HFFc6 (cell line): ENCODE measurements around the gene DCAF8. TPM values are rescaled to one million over a fixed set of nuclear protein-coding genes. Genes with fewer than 3 reads are reported as not detected.
A peak's percentile ranks its signal among the peaks of the same experiment; 100 is the strongest.
"Not testable (repeated sequence)": the region's sequence is repeated elsewhere in the genome, so short reads cannot be mapped to it uniquely, and the experiment has no call there.

Source experiments
- DNase-seq: peaks from one replicate; pipeline ENCODE4 v3.0.0-alpha.2; 2018
- H3K27ac Mint-ChIP-seq: 2 replicates; pipeline ENCODE4 v1.8.0; 2020; ENCODE audit warnings: mild to moderate bottlenecking, mixed read lengths
- H3K27me3 Mint-ChIP-seq: 2 replicates; pipeline ENCODE4 v1.8.0; 2021; ENCODE audit warnings: mild to moderate bottlenecking, moderate library complexity, mixed read lengths; ENCODE audit not compliant: insufficient read depth
- H3K36me3 Mint-ChIP-seq: 2 replicates; pipeline ENCODE4 v1.8.0; 2021; ENCODE audit warnings: low read depth, mixed read lengths
- H3K4me1 Mint-ChIP-seq: 2 replicates; pipeline ENCODE4 v1.8.0; 2020; ENCODE audit warnings: low read depth, mixed read lengths
- H3K4me3 Mint-ChIP-seq: 2 replicates; pipeline ENCODE4 v1.8.0; 2020; ENCODE audit warnings: mild to moderate bottlenecking, moderate library complexity, mixed read lengths
- H3K9me3 Mint-ChIP-seq: 2 replicates; pipeline ENCODE4 v1.8.0; 2020; ENCODE audit warnings: mild to moderate bottlenecking, mixed read lengths
- total RNA-seq, 6 experiments: library from RNA; stranded (reverse); fragmentation: NEBNext Ultra II Directional; extraction: Animal tissue kit (Norgen Biotek cat#: 25700); gene quantifications; 2 replicates in 1 of 6; 3 replicates in 5 of 6; pipeline ENCODE4 v1.2.3, GENCODE V29; 2021
- TF ChIP-seq, protein P1 (sequence below): fragments of 200-600 bp; sonication (generic); IDR thresholded peaks from 2 replicates; pipeline ENCODE4 v1.5.0; 2021; ENCODE audit warnings: antibody characterized with exemption, mild to moderate bottlenecking

The DCAF8 gene
- total RNA-seq, 6 experiments from 2014 or later = 65.9 to 73.0 (median 70.1) TPM

DNA sequence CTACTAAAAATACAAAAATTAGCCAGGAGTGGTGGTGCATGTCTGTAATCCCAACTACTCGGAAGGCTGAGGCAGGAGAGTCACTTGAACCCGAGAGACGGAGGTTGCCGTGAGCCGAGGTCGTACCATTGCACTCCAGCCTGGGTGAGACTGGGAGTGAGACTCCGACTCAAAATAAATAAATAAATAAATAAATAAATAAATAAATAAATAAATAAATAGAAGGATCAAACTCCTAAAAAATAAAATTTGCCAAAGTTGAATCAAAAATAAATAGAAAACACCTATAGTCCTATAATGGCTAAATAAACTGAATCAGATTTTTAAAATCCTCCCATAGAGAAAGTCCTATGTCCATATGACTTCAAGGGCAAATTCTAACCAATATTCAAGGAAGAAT, 37.8 kb upstream of the DCAF8 start:
- no peaks in the 10 kb centered on the region for H3K9me3 Mint-ChIP-seq
- H3K36me3 Mint-ChIP-seq = peaks cover 52% of the 10 kb centered on the region
- H3K27ac Mint-ChIP-seq = no peak overlapping the region

DNA sequence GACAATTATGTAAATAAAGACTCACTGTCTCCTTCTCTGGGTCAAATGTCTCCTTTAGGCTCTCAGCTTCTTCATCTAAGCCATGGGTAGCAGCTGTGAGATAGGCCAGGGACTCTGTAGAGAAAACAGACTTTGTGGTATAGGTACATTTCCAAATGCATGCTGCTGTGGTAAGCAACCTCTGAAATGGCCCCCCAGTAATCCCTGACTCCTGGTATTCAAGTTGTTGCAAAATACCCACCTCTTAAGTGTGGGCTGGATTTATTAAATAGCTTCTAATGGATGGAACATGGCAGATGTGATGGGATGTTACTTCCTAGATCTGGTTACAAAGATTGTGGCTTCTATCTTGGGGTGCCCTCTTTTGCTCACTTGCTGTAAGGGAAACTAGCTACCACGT, 33.7 kb upstream of the DCAF8 start:
- Mint-ChIP-seq H3K27ac (peak overlapping the region; percentile 36), H3K9me3 (no peaks in the 10 kb centered on the region), H3K4me1 (no peaks in the 10 kb centered on the region), H3K27me3 (peaks cover 7% of the 10 kb centered on the region), H3K36me3 (peaks cover 71% of the 10 kb centered on the region), H3K4me3 (no peak overlapping the region)
- DNase-seq = no peak
- TF ChIP-seq, protein P1, sequence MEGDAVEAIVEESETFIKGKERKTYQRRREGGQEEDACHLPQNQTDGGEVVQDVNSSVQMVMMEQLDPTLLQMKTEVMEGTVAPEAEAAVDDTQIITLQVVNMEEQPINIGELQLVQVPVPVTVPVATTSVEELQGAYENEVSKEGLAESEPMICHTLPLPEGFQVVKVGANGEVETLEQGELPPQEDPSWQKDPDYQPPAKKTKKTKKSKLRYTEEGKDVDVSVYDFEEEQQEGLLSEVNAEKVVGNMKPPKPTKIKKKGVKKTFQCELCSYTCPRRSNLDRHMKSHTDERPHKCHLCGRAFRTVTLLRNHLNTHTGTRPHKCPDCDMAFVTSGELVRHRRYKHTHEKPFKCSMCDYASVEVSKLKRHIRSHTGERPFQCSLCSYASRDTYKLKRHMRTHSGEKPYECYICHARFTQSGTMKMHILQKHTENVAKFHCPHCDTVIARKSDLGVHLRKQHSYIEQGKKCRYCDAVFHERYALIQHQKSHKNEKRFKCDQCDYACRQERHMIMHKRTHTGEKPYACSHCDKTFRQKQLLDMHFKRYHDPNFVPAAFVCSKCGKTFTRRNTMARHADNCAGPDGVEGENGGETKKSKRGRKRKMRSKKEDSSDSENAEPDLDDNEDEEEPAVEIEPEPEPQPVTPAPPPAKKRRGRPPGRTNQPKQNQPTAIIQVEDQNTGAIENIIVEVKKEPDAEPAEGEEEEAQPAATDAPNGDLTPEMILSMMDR = no peak

More for the DNA sequence above, 37.8 kb upstream of the DCAF8 start:
- Mint-ChIP-seq H3K4me1 (no peaks in the 10 kb centered on the region), H3K4me3 (no peak overlapping the region), H3K27me3 (peaks cover 5% of the 10 kb centered on the region)
- TF ChIP-seq, protein P1 = no peak
- no peak for DNase-seq

DNA sequence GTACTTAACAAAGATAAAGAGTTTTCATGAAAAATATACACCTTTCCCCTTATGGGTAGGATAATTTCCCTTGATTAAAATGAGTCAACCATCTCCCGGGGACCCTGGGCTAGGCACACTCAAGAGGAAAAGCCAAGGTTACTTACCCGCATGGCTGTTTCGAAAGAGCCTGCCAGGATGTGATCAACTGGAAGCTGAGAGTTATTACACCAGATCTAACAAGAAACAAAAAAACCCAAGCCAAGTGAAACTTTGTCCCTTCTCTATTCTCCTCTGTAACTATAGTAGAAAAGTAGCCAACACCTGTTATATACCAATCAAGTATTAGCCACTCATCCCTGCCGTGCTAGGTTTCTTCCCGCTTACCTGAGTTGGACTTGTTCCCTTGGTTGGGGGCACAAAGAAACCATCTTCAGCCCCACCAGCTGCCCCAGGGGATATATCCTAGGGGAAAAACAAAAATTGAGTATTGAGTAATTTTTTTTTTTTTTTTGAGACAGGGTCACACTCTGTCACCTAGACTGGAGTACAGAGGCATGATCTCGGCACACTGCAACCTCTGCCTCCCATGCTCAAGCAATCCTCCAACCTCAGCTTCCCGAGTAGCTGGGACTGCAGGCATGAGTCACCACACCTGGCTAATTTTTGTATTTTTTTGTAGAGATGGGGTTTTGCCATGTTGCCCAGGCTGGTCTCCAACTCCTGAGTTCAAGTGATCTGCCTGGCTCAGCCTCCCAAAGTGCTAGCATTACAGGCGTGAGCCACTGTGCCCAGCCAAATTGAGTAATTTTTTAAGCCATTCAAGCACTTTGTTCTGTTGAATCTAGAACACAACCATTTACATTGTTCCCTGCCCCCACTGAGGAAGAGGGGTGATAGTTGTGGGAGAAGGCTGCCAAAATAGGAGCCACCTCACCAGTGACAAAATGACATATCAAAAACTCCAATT, 30.9 kb upstream of the DCAF8 start:
- Mint-ChIP-seq H3K36me3 (peaks cover 75% of the 10 kb centered on the region), H3K27ac (peak overlapping the region; percentile 40; the same call in 1 of the 2 replicates), H3K27me3 (peaks cover 5% of the 10 kb centered on the region), H3K9me3 (no peaks in the 10 kb centered on the region), H3K4me3 (no peak overlapping the region), H3K4me1 (no peaks in the 10 kb centered on the region)
- TF ChIP-seq, protein P1 = no peak
- no peak for DNase-seq

DNA sequence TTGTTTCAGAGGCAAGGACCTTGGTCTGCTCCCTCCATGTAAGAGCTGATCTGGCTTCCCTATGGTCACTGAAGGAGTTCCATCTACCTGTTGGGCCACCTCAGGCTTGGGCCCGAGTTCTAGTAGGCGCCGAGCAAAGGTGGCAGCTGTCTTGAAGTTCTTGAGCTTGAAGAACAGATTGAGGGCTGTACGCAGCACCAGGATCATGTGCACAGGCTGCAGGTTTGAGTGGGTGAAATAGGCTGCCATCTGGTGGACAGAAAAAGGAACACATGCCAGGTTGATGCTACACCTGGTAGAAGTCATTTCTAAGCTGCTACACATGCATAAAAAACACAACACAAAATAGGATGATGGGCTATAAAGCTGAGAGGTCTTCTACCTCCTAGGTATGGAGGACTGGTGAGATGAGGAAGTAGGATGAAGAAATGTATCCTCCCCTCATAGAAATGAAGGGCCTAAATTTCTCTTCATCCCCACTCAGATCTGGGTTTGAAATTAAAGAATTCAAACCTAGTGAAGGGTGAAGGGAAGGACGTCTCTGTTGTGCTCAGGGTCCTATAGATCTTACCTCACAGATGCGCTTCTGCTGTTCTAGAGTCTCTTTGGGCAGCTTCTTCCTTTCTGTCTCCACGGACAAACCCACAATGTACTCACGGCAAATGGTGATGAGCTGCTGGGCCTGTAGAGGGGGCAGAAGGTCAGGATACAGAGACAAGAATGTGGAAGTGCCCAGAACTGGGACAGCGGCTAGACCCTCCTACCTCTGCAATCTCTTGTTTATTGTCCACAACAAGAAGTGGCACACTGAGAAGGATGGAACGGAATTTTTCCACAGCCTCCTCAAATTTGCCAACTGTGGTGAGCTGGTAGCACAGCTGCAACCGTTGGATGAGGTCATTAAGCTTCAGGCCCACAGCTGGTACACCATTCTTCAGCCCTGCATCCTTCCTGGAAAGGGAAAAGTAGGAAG, 29.2 kb upstream of the DCAF8 start:
- H3K27me3 Mint-ChIP-seq = peaks cover 3% of the 10 kb centered on the region; the same call in 1 of the 2 replicates
- H3K36me3 Mint-ChIP-seq = peaks cover 63% of the 10 kb centered on the region
- peak; percentile 56 for DNase-seq
- H3K27ac Mint-ChIP-seq = peak overlapping the region; percentile 22; the same call in 1 of the 2 replicates
- no peak overlapping the region for H3K4me3 Mint-ChIP-seq
- no peaks in the 10 kb centered on the region for H3K9me3 Mint-ChIP-seq
- H3K4me1 Mint-ChIP-seq = peaks cover 3% of the 10 kb centered on the region
- TF ChIP-seq, protein P1 = peak; percentile 90

DNA sequence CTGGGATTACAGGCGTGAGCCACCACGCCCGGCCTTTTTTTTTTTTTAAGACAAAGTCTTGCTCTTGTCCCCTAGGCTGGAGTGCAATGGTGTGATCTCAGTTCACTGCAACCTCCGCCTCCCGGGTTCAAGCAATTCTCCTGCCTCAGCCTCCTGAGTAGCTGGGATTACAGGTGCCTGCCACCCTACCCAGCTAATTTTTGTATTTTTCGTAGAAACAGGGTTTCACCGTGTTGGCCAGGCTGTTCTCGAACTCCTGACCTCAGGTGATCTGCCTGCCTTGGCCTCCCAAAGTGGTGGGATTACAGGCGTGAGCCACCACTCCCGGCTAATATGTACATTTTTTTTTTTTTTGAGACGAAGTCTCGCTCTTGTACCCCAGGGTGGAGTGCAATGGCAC, 25.4 kb upstream of the DCAF8 start:
- H3K36me3 Mint-ChIP-seq = peaks cover 38% of the 10 kb centered on the region
- H3K4me1 Mint-ChIP-seq = peaks cover 31% of the 10 kb centered on the region
- H3K9me3 Mint-ChIP-seq, DNase-seq, H3K27ac Mint-ChIP-seq, H3K4me3 Mint-ChIP-seq: not testable (repeated sequence)
- peaks cover 15% of the 10 kb centered on the region for H3K27me3 Mint-ChIP-seq
